Neural cell (in vitro differentiated cells): ENCODE data around the gene SLC38A3. TPM values are rescaled to one million over a fixed set of nuclear protein-coding genes. Genes with fewer than 3 reads are reported as not detected.
A peak's percentile ranks its signal among the peaks of the same experiment; 100 is the strongest.

Experiments used
- H2AFZ ChIP-seq: fragments of 200-600, 300-800 bp; sonication (generic), shearing (Covaris generic); 2 replicates; pipeline ENCODE4 v1.6.0; 2014; ENCODE audit warnings: low read depth, mild to moderate bottlenecking, antibody characterized with exemption, low read length, moderate library complexity
- H3F3A ChIP-seq: fragments of 200-600 bp; shearing (Covaris generic); 2 replicates; pipeline ENCODE4 v1.6.1; 2016; ENCODE audit warnings: mild to moderate bottlenecking, moderate library complexity, mixed read lengths, antibody characterized with exemption, low read length; ENCODE audit not compliant: insufficient read depth, poor library complexity, severe bottlenecking
- H3K27ac ChIP-seq: fragments of 200-600, 300-800 bp; sonication (generic), shearing (Covaris generic); 2 replicates; pipeline ENCODE4 v1.5.1; 2014; ENCODE audit warnings: mild to moderate bottlenecking, low read length, moderate library complexity
- H3K27me3 ChIP-seq: fragments of 300-800, 200-600 bp; sonication (generic), shearing (Covaris generic); 2 replicates; pipeline ENCODE4 v1.6.0; 2014; ENCODE audit warnings: mild to moderate bottlenecking, low read depth, low read length, moderate library complexity; ENCODE audit not compliant: insufficient read depth
- H3K36me3 ChIP-seq: fragments of 300-800, 200-600 bp; sonication (generic), shearing (Covaris generic); 2 replicates; pipeline ENCODE4 v1.5.1; 2014; ENCODE audit warnings: mild to moderate bottlenecking, antibody characterized with exemption, low read length, moderate library complexity; ENCODE audit not compliant: insufficient read depth
- H3K4me2 ChIP-seq: fragments of 300-800, 200-600 bp; sonication (generic), shearing (Covaris generic); 2 replicates; pipeline ENCODE4 v1.6.0; 2014; ENCODE audit warnings: mild to moderate bottlenecking, low read length
- H3K4me3 ChIP-seq: fragments of 300-800, 200-600 bp; sonication (generic), shearing (Covaris generic); 2 replicates; pipeline ENCODE4 v1.5.1; 2014; ENCODE audit warnings: mild to moderate bottlenecking, low read length, moderate library complexity
- H3K79me2 ChIP-seq: fragments of 200-600 bp; shearing (Covaris generic); replicated peaks from 2 replicates; pipeline ENCODE4 v1.6.0; 2014; ENCODE audit warnings: mild to moderate bottlenecking, low read length, moderate library complexity; ENCODE audit not compliant: insufficient read depth
- H3K9ac ChIP-seq: fragments of 300-800, 200-600 bp; sonication (generic), shearing (Covaris generic); 2 replicates; pipeline ENCODE4 v1.6.1; 2016; ENCODE audit warnings: mild to moderate bottlenecking, low read length, mixed read lengths
- H3K9me2 ChIP-seq: fragments of 200-600 bp; shearing (Covaris generic); 2 replicates; pipeline ENCODE4 v1.6.1; 2016; ENCODE audit warnings: mild to moderate bottlenecking, low read length, mixed read lengths; ENCODE audit not compliant: insufficient read depth
- H3K9me3 ChIP-seq: fragments of 200-600, 300-800 bp; sonication (generic), shearing (Covaris generic); 2 replicates; pipeline ENCODE4 v1.6.1; 2016; ENCODE audit warnings: mild to moderate bottlenecking, mixed run types, low read length, moderate library complexity, mixed read lengths
- H4K20me1 ChIP-seq: fragments of 200-600 bp; shearing (Covaris generic); 2 replicates; pipeline ENCODE4 v1.6.1; 2016; ENCODE audit warnings: mild to moderate bottlenecking, mixed run types; ENCODE audit not compliant: insufficient read depth
- EP300 ChIP-seq: fragments of 450-650 bp; conservative IDR thresholded peaks from 2 replicates; pipeline ENCODE4 v1.6.1; 2014; ENCODE audit warnings: antibody characterized with exemption, mild to moderate bottlenecking, moderate library complexity; ENCODE audit not compliant: poor library complexity, severe bottlenecking
- EZH2 ChIP-seq: fragments of 200-600, 300-800 bp; shearing (Covaris generic), sonication (generic); IDR thresholded peaks from 2 replicates; pipeline ENCODE4 v1.6.1; 2014; ENCODE audit warnings: antibody characterized with exemption, low read length, borderline replicate concordance, mild to moderate bottlenecking; ENCODE audit not compliant: insufficient read depth, poor library complexity, severe bottlenecking
- MXI1 ChIP-seq: fragments of 450-650 bp; conservative IDR thresholded peaks from 2 replicates; pipeline ENCODE4 v1.6.1; 2014; ENCODE audit warnings: antibody characterized with exemption, mild to moderate bottlenecking; ENCODE audit not compliant: poor library complexity, severe bottlenecking
- POLR2AphosphoS5 ChIP-seq: IDR thresholded peaks from 2 replicates; pipeline ENCODE4 v1.6.1; 2012
- RAD21 ChIP-seq: fragments of 450-650 bp; conservative IDR thresholded peaks from 2 replicates; pipeline ENCODE4 v1.6.1; 2014; ENCODE audit warnings: antibody characterized with exemption, mild to moderate bottlenecking, moderate library complexity
- REST ChIP-seq: IDR thresholded peaks from 2 replicates; pipeline ENCODE4 v1.6.1; 2012; ENCODE audit warnings: borderline replicate concordance
- TAF1 ChIP-seq: IDR thresholded peaks from 2 replicates; pipeline ENCODE4 v1.6.1; 2012; ENCODE audit warnings: low read depth
- polyA minus RNA-seq: library from RNA; depleted of rRNA, polyadenylated mRNA; stranded (reverse); fragments of >200 nt; gene quantifications from 2 replicates; pipeline ENCODE4 v1.2.3, GENCODE V29; 2014
- polyA plus RNA-seq: library from polyadenylated mRNA; depleted of rRNA; stranded (reverse); fragments of >200 nt; gene quantifications from 2 replicates; pipeline ENCODE4 v1.2.3, GENCODE V29; 2014
- TF ChIP-seq, protein P1 (sequence below): fragments of 450-650 bp; IDR thresholded peaks from 2 replicates; pipeline ENCODE4 v1.5.1; 2014; ENCODE audit warnings: antibody characterized with exemption, mild to moderate bottlenecking, moderate library complexity; ENCODE audit not compliant: poor library complexity, severe bottlenecking

The SLC38A3 gene
- polyA plus RNA-seq (0.66 TPM in 1 of 2 replicates, not detected in the other), polyA minus RNA-seq (0.81 and 5.1 TPM in 2 replicates)

- Histone ChIP-seq H3K27ac (no peak within 1 kb of the TSS), H3K36me3 (no peaks in the 10 kb centered on the region), H3K27me3 (peaks cover 20% of the 10 kb centered on the region), H2AFZ (no peak within 1 kb of the TSS), H3K9me2 (no peaks in the 10 kb centered on the region), H3K9ac (peak within 1 kb of the TSS; percentile 56), H4K20me1 (no peaks in the 10 kb centered on the region), H3K4me2 (peak within 1 kb of the TSS; percentile 68), H3K79me2 (no peaks in the 10 kb centered on the region), H3K9me3 (no peaks in the 10 kb centered on the region), H3K4me3 (peak within 1 kb of the TSS; percentile 72), H3F3A (no peaks in the 10 kb centered on the region)
- TF ChIP-seq POLR2AphosphoS5 (peak; percentile 58), EP300 (no peak), RAD21 (peak; percentile 11)
Measured at GRCh38 chr3:50204804-50205412, at the start of gene SLC38A3. TSS of gene SLC38A3 (plus strand) at chr3:50205271. CDS start at chr3:50214200, 8,929 bp downstream.

GRCh38 chr3:50155491-50155878, 49.6 kb upstream of the SLC38A3 start:
- Histone ChIP-seq H3K27ac (peak overlapping the region; percentile 21), H3F3A (no peaks in the 10 kb centered on the region), H3K27me3 (no peaks in the 10 kb centered on the region), H3K36me3 (no peaks in the 10 kb centered on the region), H2AFZ (no peak overlapping the region), H3K9ac (peak overlapping the region; percentile 89), H3K9me3 (no peaks in the 10 kb centered on the region), H3K4me3 (peak overlapping the region; percentile 84), H3K79me2 (peaks cover 15% of the 10 kb centered on the region), H4K20me1 (no peaks in the 10 kb centered on the region), H3K4me2 (peak overlapping the region; percentile 94), H3K9me2 (no peaks in the 10 kb centered on the region)
- TF ChIP-seq EP300, result no peak
- TF ChIP-seq MXI1, result peak; percentile 49

GRCh38 chr3:50155891-50156290, 49.2 kb upstream of the SLC38A3 start:
- Histone ChIP-seq H3K9me3 (no peaks in the 10 kb centered on the region), H3K9me2 (no peaks in the 10 kb centered on the region), H3K79me2 (peaks cover 15% of the 10 kb centered on the region), H3K4me3 (peak overlapping the region; percentile 84), H3K4me2 (peak overlapping the region; percentile 94), H3K9ac (peak overlapping the region; percentile 89), H3K36me3 (no peaks in the 10 kb centered on the region), H2AFZ (no peak overlapping the region), H3F3A (no peaks in the 10 kb centered on the region), H3K27ac (peak overlapping the region; percentile 21), H4K20me1 (no peaks in the 10 kb centered on the region), H3K27me3 (no peaks in the 10 kb centered on the region)
- TF ChIP-seq TAF1 (no peak), MXI1 (peak; percentile 19)
- TF ChIP-seq, protein P1, sequence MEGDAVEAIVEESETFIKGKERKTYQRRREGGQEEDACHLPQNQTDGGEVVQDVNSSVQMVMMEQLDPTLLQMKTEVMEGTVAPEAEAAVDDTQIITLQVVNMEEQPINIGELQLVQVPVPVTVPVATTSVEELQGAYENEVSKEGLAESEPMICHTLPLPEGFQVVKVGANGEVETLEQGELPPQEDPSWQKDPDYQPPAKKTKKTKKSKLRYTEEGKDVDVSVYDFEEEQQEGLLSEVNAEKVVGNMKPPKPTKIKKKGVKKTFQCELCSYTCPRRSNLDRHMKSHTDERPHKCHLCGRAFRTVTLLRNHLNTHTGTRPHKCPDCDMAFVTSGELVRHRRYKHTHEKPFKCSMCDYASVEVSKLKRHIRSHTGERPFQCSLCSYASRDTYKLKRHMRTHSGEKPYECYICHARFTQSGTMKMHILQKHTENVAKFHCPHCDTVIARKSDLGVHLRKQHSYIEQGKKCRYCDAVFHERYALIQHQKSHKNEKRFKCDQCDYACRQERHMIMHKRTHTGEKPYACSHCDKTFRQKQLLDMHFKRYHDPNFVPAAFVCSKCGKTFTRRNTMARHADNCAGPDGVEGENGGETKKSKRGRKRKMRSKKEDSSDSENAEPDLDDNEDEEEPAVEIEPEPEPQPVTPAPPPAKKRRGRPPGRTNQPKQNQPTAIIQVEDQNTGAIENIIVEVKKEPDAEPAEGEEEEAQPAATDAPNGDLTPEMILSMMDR, result no peak

DNA sequence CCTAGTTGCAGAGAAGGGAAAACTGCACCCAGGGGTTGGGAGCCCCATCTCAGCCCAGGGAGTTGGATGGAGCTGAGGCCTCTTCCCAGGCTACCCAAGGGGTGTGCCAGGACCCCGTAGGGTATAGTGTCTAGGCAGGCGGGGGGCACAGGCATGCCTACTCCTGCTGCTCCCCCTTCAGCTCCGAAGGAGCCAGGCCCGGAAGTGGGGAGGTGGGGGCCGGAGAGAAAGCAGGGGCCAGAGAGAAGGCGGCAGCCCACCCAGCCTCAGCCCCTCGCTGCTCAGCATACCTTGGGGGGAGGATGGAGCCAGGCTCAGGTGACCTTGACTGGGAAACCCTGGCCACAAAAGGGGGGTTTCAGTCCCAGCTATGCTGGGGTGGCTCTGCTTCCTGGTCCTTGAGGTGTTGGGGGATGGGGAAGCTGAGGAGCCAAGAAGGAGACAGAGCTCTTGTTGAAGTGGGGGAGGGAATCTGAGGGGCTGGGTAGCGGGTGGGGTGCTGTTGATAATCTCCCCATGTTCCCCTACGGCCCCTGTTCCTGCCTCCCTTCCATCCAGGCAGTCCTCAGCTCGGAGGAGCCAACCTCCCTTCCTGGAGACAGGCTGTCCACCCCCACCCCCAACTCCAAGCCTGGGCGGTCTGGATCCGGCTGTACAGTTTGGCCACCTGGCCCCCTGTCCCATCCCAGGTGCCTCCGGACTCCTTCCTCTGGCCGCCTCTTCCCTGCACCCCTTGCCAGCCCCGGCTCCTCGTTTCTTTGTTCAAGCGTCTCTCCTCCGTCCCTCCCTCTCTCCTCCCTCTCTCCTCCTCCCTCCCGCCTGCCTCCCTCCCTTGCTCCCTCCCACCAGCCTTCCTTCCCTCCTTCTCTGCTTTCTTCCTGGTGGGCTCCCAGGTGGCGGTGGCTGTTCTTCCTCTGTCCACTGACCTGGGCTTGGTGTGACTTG, 48.2 kb upstream of the SLC38A3 start:
- Histone ChIP-seq H3K9me2 (no peaks in the 10 kb centered on the region), H2AFZ (peak overlapping the region; percentile 27), H4K20me1 (no peaks in the 10 kb centered on the region), H3F3A (no peaks in the 10 kb centered on the region), H3K9me3 (no peaks in the 10 kb centered on the region), H3K4me2 (peak overlapping the region; percentile 94), H3K27me3 (no peaks in the 10 kb centered on the region), H3K4me3 (peak overlapping the region; percentile 84), H3K9ac (peak overlapping the region; percentile 89), H3K79me2 (peaks cover 15% of the 10 kb centered on the region), H3K36me3 (no peaks in the 10 kb centered on the region), H3K27ac (peak overlapping the region; percentile 64)
- peak; percentile 5 for TF ChIP-seq RAD21
- no peak for TF ChIP-seq EZH2
- no peak for TF ChIP-seq REST
- TF ChIP-seq, protein P1, result no peak
- peak; percentile 32 for TF ChIP-seq TAF1
- peak; percentile 80 for TF ChIP-seq POLR2AphosphoS5
- no peak for TF ChIP-seq EP300
